Erythroblast (primary cell): ENCODE results near the gene VAC14.

Experiments
- GATA1 ChIP-seq: IDR thresholded peaks from 2 replicates; pipeline ENCODE4 v1.6.1; 2011; ENCODE audit warnings: low read depth, mild to moderate bottlenecking, control low read depth, low read length, moderate library complexity
- POLR2A ChIP-seq: IDR thresholded peaks from 2 replicates; pipeline ENCODE4 v1.6.1; 2011; ENCODE audit warnings: mild to moderate bottlenecking, low read length

- TF ChIP-seq POLR2A = no peak
- no peak for TF ChIP-seq GATA1
Observed at GRCh38 chr16:70805787-70806186, 4.8 kb upstream of the VAC14 start.
